Measurements from ENCODE around the gene TROAP. TPM values are rescaled to one million over a fixed set of nuclear protein-coding genes. Genes with fewer than 3 reads are reported as not detected.
"Not testable (repeated sequence)": the region's sequence is repeated elsewhere in the genome, so short reads cannot be mapped to it uniquely, and the experiment has no call there.

Gene TROAP
- total RNA-seq, 1 experiment from 2014 or later: 65.3 TPM

DNA sequence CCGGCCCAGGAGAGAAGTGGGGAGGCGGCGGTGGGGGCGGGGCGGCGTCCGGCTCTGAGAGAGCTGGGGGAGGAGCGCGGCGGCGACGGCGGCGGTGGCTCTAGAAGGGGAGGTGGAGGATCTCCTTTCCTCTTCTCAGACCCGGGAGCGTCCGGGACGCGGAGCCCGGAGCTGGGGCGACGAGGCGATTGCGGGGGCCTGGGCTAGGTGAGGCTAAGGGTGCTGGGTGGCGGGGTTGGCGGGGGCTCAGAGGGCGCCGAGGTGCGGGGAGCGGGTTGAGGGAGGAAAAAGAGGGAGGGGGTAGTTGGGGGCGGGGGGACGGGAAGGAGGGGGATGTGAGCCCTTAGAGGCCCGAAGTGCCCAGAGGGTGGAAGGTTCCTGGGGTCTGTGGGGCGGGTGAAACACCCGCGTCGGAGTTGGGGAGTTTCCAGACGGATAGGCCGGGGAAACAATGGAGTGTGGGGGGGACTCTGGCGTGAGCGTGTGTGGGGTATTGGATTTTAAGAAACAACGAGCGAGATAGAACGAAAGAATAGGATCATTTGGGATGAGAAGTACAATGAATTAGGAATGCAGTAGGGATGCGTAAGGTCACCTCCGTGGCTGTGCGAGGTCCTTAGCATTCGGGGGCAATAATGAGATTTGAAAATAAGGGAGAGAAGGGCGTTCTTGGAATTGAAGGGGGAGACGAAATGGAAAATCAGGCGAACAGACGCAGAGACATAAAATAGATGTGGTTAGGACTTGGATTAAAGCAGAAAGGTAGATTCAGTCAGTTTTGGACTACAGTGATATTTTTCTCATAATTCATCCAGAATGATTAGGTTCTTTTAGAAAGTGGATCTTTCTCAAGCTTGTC, 44.6 kb downstream of the TROAP start, which contains the start of gene SPATS2:
TSS of gene SPATS2 (plus strand) at position 82 of the 859 bp plus-strand sequence. CDS start 93,551 bp downstream, outside the sequence.
- peak; percentile 52 for DNase-seq (ENCODE audit: low spot score)

DNA sequence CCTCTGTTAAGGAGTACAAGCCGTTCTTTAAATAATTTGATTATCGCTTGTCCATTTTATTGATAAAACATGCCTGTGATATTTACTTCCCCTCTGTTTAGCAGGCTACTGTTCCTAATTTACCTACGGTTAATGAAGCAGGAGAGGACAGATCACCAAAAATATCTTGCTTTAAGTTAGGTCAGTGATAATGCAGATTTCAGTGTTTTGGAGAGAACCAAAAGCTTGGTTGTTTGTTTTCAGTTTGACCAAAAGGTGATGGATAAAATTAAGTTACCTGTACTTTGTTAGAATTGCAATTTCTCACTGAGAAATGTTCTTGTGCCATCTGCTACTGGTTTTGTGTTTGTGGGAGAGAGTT, 45.2 kb downstream of the TROAP start:
- DNase-seq (ENCODE audit: low spot score): no peak

DNA sequence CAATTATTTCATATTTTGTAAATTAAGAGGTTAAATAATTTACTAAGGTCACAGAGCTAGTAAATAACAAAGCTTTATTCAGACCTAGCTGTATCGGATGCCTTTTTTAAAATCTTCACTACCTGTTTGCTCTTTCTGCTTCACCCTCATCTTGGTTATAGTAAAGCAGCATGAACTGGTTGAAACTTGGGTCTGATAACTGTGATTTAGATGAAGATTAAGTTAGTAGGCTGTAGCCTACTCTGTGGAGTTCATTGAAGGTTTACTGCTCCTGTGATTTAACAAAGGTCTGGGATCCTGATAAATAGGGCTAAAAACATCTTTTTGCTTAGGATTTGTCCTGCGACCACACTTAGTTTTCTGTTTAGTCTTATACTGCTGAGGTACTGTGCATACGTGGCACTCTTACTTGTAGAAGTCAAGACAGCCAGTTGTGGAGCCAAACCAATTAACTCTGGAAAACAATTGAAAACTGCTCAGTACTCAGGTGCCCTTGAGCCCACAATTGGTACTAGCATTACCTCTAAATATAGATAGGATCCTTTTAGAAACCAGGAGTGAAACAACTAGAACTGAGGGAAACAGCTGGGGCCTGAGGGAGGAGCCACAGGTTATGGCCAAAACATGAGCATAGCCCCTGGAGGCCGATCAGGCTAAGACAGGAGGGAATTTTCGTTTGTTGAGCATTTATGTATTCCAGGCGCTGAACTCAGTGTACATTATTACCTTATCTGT, 46.5 kb downstream of the TROAP start:
- DNase-seq (ENCODE audit: low spot score): peak; percentile 60

DNA sequence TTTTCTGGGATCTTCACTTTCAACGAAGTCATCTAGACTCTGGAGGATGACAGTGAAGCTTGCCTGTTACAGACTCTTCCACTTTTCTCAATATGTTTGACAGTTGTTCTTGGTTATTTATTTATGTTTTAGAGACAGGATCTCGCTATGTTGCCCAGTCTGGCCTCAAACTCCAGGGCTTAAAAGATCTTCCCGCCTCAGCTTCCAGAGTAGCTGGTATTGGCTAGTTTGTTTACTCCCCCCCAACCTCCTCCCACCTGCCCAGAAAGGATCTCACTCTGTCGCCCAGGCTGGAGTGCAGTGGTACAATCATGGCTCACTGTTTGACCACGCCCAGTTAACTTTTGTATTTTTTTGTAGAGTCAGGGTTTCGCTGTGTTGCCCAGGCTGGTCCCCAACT, 47.5 kb downstream of the TROAP start:
- DNase-seq (ENCODE audit: low spot score): no peak

DNA sequence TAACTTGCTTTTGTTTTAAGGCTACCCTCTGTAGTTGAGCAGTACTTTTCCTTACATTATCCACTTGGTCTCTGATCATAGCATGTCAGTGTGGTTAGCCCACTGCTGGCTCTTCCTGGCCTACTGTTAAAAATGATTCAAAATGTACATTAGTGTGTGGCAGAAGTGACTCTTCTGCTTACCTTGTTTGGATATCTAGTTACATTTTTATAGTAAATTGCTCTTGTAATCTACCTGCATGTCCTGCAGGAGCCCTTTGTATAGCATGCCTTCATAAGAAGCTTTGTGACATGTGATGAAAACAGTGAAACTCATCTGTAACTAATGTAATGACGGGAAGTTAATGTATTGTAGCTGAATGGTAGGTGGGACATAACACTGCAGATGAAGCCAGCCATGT, 52.4 kb downstream of the TROAP start:
- DNase-seq (ENCODE audit: low spot score): no peak

DNA sequence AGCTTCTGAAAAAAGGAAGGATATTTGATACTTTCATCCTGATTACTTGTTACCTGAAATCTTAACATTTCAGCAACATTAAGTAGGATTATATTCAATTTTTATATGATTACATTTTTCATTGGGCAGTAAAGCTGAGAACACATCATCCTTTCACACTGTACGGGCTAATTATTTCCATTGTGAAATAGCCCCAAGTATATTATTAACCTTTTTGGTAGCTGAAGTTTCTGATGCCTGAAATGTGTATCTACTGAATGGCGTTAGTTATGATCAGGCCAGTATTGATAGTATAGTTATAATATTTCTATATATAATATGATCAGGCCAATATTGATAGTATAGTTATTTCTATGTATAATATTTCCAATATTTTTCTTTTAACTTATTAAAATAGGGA, 54.3 kb downstream of the TROAP start:
- DNase-seq (ENCODE audit: low spot score): no peak

DNA sequence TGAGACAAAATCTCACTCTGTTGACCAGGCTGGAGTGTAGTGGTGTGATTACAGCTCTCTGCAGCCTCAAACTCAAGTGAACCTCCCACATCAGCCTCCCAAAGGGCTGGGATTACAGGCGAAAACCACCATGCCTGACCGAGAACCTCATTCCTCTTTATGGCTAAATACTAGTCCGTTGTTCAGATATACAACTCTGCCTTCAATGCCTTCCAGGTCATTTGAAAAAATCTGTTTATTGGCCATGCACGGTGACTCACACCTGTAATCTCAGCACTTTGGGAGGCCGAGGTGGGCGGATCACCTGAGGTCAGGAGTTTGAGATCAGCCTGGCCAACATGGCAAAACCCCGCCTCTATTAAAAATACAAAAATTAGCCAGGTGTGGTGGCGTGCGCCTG, 57.1 kb downstream of the TROAP start:
- DNase-seq (ENCODE audit: low spot score): not testable (repeated sequence)

Other genes with a start within 250 kb of the TROAP start
- gene DHH, start 228.5 kb upstream of the TROAP start, total RNA-seq (2014; rRNA removed; shearing (Covaris generic)): 0.28 TPM in 1 of 2 replicates, not detected in the other
- 16.1 and 24.6 TPM in 2 replicates for gene LMBR1L, start 212.4 kb upstream of the TROAP start, total RNA-seq (2014; rRNA removed; shearing (Covaris generic))
- 2,713 and 2,908 TPM in 2 replicates for gene TUBA1B, start 191.9 kb upstream of the TROAP start, total RNA-seq (2014; rRNA removed; shearing (Covaris generic))
- gene TUBA1A, start 134.2 kb upstream of the TROAP start, total RNA-seq (2014; rRNA removed; shearing (Covaris generic)): 6.1 and 7.3 TPM in 2 replicates
- gene TUBA1C, start 58.2 kb upstream of the TROAP start, total RNA-seq (2014; rRNA removed; shearing (Covaris generic)): 978 and 1,044 TPM in 2 replicates
- not detected in 2 replicates for gene PRPH, start 28.1 kb upstream of the TROAP start, total RNA-seq (2014; rRNA removed; shearing (Covaris generic))
- gene C1QL4, start 13.9 kb downstream of the TROAP start, total RNA-seq (2014; rRNA removed; shearing (Covaris generic)): not detected in 2 replicates
- gene DNAJC22, start 23.6 kb downstream of the TROAP start, total RNA-seq (2014; rRNA removed; shearing (Covaris generic)): 8.2 and 9.2 TPM in 2 replicates
- 11.5 and 16.3 TPM in 2 replicates for gene SPATS2, start 44.2 kb downstream of the TROAP start, total RNA-seq (2014; rRNA removed; shearing (Covaris generic))
- 0.36 TPM in 1 of 2 replicates, not detected in the other for gene KCNH3, start 215.8 kb downstream of the TROAP start, total RNA-seq (2014; rRNA removed; shearing (Covaris generic))
- 124 and 130 TPM in 2 replicates for gene MCRS1, start 244.9 kb downstream of the TROAP start, total RNA-seq (2014; rRNA removed; shearing (Covaris generic))

Measured in HT-29 (cell line).